K562 (cell line): ENCODE measurements around the gene TRMT1L. TPM values are rescaled to one million over a fixed set of nuclear protein-coding genes. Genes with fewer than 3 reads are reported as not detected.

ENCODE experiments used
- ARHGAP35 ChIP-seq: fragments of 450-650 bp; IDR thresholded peaks from 2 replicates; pipeline ENCODE4 v1.6.1; 2018; ENCODE audit not compliant: partially characterized antibody
- BACH1 ChIP-seq: fragments of 200-800 bp; sonication (Bioruptor generic); IDR thresholded peaks from 2 replicates; pipeline ENCODE4 v1.6.1; 2016; ENCODE audit warnings: missing genetic modification characterization, missing compliant biosample characterization
- CEBPB ChIP-seq: fragments of 450-650 bp; IDR thresholded peaks from 2 replicates; pipeline ENCODE4 v1.6.1; 2016; ENCODE audit warnings: missing genetic modification characterization, missing compliant biosample characterization
- E2F3 ChIP-seq: fragments of 250-450 bp; sonication (Bioruptor Pico); IDR thresholded peaks from 2 replicates; pipeline ENCODE4 v1.4.0; 2020; ENCODE audit warnings: mild to moderate bottlenecking
- MTF1 ChIP-seq: fragments of 250-450 bp; sonication (Bioruptor Pico); IDR thresholded peaks from 2 replicates; pipeline ENCODE4 v1.9.0; 2021; ENCODE audit warnings: moderate library complexity, mild to moderate bottlenecking, inconsistent platforms, borderline replicate concordance
- NCOA2 ChIP-seq, 2 experiments: fragments of 450-650 bp; IDR thresholded peaks; 2 replicates each; pipeline ENCODE4 v1.6.1; 2018; ENCODE audit warnings: mild to moderate bottlenecking in 2 of 2, moderate library complexity in 1 of 2; ENCODE audit not compliant: partially characterized antibody in 2 of 2
- POLR2H ChIP-seq: IDR thresholded peaks from 2 replicates; pipeline ENCODE4 v1.6.1; 2016; ENCODE audit warnings: missing genetic modification characterization, low read depth, mild to moderate bottlenecking, control low read depth, missing compliant biosample characterization, moderate library complexity
- RAD21 ChIP-seq, 2 experiments: fragments of 250-450 bp in 1 of 2; fragments of 450-650 bp in 1 of 2; sonication (Bioruptor Pico) in 1 of 2; formaldehyde crosslinking in 1 of 2; IDR thresholded peaks in 1 of 2; conservative IDR thresholded peaks in 1 of 2; 2 replicates each; pipeline versions ENCODE4 v1.4.0 to v1.8.0; 2020 to 2022; ENCODE audit warnings: mild to moderate bottlenecking in 2 of 2, moderate library complexity in 1 of 2
- RBM39 ChIP-seq: fragments of 200-400 bp; formaldehyde crosslinking; optimal IDR thresholded peaks from 2 replicates; pipeline ENCODE3; 2018; ENCODE audit warnings: low read depth, low read length
- RFX5 ChIP-seq: IDR thresholded peaks from 2 replicates; pipeline ENCODE4 v1.6.1; 2011; ENCODE audit warnings: low read depth, mild to moderate bottlenecking, improper control_type of control experiment, low read length
- RFX7 ChIP-seq: fragments of 250-450 bp; sonication (Bioruptor Pico); IDR thresholded peaks from 2 replicates; pipeline ENCODE4 v1.5.1; 2021; ENCODE audit warnings: mild to moderate bottlenecking
- SETDB1 ChIP-seq: IDR thresholded peaks from one replicate; pipeline ENCODE4 v1.6.1; 2012; ENCODE audit warnings: low read length, control low read depth, inconsistent platforms
- SRSF9 ChIP-seq: fragments of 200-400 bp; formaldehyde crosslinking; IDR thresholded peaks from 2 replicates; pipeline ENCODE4 v1.6.1; 2017; ENCODE audit warnings: low read depth, low read length, borderline replicate concordance
- STAG1 ChIP-seq: sonication (generic); formaldehyde crosslinking; IDR thresholded peaks from 2 replicates; pipeline ENCODE4 v1.5.0; 2020; ENCODE audit warnings: missing genetic modification reagents, borderline replicate concordance
- TRIM24 ChIP-seq, 2 experiments: fragments of 450-650 bp; IDR thresholded peaks; 2 replicates each; pipeline ENCODE4 v1.6.1; 2016
- U2AF1 ChIP-seq: fragments of 200-400 bp; formaldehyde crosslinking; optimal IDR thresholded peaks from 2 replicates; pipeline ENCODE3; 2017; ENCODE audit warnings: mild to moderate bottlenecking, low read depth, low read length, moderate library complexity
- ZC3H8 ChIP-seq: fragments of 450-650 bp; IDR thresholded peaks from 2 replicates; pipeline ENCODE4 v1.6.1; 2017
- ZNF140 ChIP-seq: fragments of 250-450 bp; sonication (Bioruptor Pico); IDR thresholded peaks from 2 replicates; pipeline ENCODE4 v1.8.0; 2021; ENCODE audit warnings: moderate library complexity, mild to moderate bottlenecking, inconsistent platforms
- ZNF174 ChIP-seq: fragments of 250-450 bp; sonication (Bioruptor Pico); IDR thresholded peaks from 2 replicates; pipeline ENCODE4 v1.4.0; 2020; ENCODE audit warnings: mild to moderate bottlenecking
- ZNF197 ChIP-seq: fragments of 200-800 bp; sonication (Bioruptor generic); IDR thresholded peaks from 2 replicates; pipeline ENCODE4 v1.6.1; 2016; ENCODE audit warnings: low read depth, missing genetic modification characterization, missing compliant biosample characterization
- ZNF668 ChIP-seq: fragments of 250-450 bp; sonication (Bioruptor Pico); IDR thresholded peaks from 2 replicates; pipeline ENCODE4 v1.8.0; 2022; ENCODE audit warnings: mild to moderate bottlenecking, inconsistent platforms
- polyA plus RNA-seq, 8 experiments: library from polyadenylated mRNA; depleted of rRNA in 4 of 8; stranded (reverse) in 5 of 8; unstranded in 3 of 8; fragments of >200 nt; fragmentation: Nextera tagmentation in 2 of 8; fragmentation: Illumina TruSeq in 1 of 8; extraction: Ambion mirVana in 2 of 8; extraction: Trizol in 1 of 8; gene quantifications; 2 replicates each; pipeline versions ENCODE4 v1.2.1 to v1.2.3, GENCODE V29; 2011 to 2014; ENCODE audit warnings: inconsistent platforms in 1 of 8, missing spikeins in 1 of 8
- total RNA-seq, 7 experiments: library from RNA; depleted of rRNA in 6 of 7; stranded (reverse); fragments of >200 nt in 6 of 7; fragmentation: Illumina TruSeq in 2 of 7; extraction: Trizol in 2 of 7; gene quantifications; 2 replicates each; pipeline versions ENCODE4 v1.2.1 to v1.2.3, GENCODE V29; 2011 to 2021; ENCODE audit warnings: low replicate concordance in 1 of 7
- TF ChIP-seq, protein P1 (sequence below): fragments of 250-450 bp; sonication (Bioruptor Pico); IDR thresholded peaks from 2 replicates; pipeline ENCODE4 v1.4.0; 2020
- TF ChIP-seq, protein P2 (sequence below): fragments of 450-650 bp; formaldehyde crosslinking; IDR thresholded peaks from 2 replicates; pipeline ENCODE4 v1.4.0; 2020; ENCODE audit warnings: mild to moderate bottlenecking

Gene TRMT1L
- total and polyA plus RNA-seq, 9 of the 15 experiments (the other 6 are each of a cell fraction or from before 2014, with no cell fraction given), result 6.4 to 88.9 (median 32.9) TPM

DNA sequence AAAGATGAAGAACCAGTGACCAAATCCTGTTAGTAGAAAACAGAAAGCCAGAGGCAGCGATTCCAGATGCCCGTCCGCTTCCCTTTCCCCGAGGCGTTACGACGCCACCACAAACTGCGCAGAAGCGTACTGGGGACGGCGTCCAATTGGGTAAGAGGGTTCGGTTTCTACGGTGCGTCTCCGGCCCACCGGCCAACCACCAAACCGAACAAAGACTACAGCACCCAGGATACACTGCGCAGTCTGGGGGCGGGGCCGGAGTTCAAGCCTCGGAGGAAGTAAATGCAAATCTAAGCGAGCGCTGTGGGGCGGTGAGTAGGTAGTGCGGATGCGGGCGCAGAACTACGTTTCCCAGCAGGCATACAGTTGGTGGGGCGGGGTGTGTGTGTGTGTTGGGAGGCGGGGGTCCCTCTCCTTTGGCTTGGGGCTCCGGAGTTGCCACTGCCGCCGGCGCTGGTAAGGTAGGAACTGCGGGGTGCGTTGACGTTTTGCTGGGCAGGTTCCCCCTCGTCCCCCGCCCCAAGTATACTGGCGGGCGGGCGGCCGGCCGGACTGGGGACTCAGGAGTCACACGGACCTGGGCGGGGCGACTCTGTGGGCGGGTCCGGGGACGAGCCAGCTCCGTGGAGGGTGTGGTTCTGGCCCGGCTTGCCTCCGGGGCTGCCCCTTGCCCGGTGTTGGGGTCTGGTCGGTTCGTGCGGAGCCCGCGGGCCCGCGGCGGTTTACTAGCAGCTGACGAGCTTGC is at the start of gene TRMT1L, which contains the start of gene SWT1 (continued):
- TF ChIP-seq NCOA2 (IDR thresholded peaks at IDR 0.05; ENCODE audit: partially characterized antibody in 2 of 2) (no peak), CEBPB (tag) (peak; percentile 58), BACH1 (tag) (no peak), ZNF197 (CRISPR knock-in tag) (0 out of 2 replicates have a peak, but pooled peaks have one; percentile 59), ZNF174 (no peak), U2AF1 (peak; percentile 29), STAG1 (no peak), E2F3 (CRISPR knock-in tag) (peak; percentile 69; the same call in 1 of the 2 replicates), RFX7 (CRISPR knock-in tag) (no peak), ARHGAP35 (no peak), TRIM24 (IDR thresholded peaks at IDR 0.05) (peak in 1 of 2 experiments; percentile 71; a peak in 1 of 4 replicates), POLR2H (tag) (peak; percentile 62), ZNF668 (CRISPR knock-in tag) (no peak), SETDB1 (no peak), RFX5 (no peak), ZNF140 (no peak), SRSF9 (no peak), ZC3H8 (no peak), RBM39 (no peak), RAD21 (CRISPR knock-in tag; conservative IDR thresholded peaks at IDR 0.05 in 1 of 2, IDR thresholded peaks at IDR 0.05 in 1 of 2) (no peak), MTF1 (CRISPR knock-in tag) (no peak)
- TF ChIP-seq, protein P1, sequence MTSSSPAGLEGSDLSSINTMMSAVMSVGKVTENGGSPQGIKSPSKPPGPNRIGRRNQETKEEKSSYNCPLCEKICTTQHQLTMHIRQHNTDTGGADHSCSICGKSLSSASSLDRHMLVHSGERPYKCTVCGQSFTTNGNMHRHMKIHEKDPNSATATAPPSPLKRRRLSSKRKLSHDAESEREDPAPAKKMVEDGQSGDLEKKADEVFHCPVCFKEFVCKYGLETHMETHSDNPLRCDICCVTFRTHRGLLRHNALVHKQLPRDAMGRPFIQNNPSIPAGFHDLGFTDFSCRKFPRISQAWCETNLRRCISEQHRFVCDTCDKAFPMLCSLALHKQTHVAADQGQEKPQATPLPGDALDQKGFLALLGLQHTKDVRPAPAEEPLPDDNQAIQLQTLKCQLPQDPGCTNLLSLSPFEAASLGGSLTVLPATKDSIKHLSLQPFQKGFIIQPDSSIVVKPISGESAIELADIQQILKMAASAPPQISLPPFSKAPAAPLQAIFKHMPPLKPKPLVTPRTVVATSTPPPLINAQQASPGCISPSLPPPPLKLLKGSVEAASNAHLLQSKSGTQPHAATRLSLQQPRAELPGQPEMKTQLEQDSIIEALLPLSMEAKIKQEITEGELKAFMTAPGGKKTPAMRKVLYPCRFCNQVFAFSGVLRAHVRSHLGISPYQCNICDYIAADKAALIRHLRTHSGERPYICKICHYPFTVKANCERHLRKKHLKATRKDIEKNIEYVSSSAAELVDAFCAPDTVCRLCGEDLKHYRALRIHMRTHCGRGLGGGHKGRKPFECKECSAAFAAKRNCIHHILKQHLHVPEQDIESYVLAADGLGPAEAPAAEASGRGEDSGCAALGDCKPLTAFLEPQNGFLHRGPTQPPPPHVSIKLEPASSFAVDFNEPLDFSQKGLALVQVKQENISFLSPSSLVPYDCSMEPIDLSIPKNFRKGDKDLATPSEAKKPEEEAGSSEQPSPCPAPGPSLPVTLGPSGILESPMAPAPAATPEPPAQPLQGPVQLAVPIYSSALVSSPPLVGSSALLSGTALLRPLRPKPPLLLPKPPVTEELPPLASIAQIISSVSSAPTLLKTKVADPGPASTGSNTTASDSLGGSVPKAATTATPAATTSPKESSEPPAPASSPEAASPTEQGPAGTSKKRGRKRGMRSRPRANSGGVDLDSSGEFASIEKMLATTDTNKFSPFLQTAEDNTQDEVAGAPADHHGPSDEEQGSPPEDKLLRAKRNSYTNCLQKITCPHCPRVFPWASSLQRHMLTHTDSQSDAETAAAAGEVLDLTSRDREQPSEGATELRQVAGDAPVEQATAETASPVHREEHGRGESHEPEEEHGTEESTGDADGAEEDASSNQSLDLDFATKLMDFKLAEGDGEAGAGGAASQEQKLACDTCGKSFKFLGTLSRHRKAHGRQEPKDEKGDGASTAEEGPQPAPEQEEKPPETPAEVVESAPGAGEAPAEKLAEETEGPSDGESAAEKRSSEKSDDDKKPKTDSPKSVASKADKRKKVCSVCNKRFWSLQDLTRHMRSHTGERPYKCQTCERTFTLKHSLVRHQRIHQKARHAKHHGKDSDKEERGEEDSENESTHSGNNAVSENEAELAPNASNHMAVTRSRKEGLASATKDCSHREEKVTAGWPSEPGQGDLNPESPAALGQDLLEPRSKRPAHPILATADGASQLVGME (CRISPR knock-in tag), result 0 out of 2 replicates have a peak, but pooled peaks have one; percentile 48
- TF ChIP-seq, protein P2, sequence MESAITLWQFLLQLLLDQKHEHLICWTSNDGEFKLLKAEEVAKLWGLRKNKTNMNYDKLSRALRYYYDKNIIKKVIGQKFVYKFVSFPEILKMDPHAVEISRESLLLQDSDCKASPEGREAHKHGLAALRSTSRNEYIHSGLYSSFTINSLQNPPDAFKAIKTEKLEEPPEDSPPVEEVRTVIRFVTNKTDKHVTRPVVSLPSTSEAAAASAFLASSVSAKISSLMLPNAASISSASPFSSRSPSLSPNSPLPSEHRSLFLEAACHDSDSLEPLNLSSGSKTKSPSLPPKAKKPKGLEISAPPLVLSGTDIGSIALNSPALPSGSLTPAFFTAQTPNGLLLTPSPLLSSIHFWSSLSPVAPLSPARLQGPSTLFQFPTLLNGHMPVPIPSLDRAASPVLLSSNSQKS (CRISPR knock-in tag), result no peak
